IPS-NIHi11 (cell line): Measurements from ENCODE around the gene OPA1.

ENCODE experiments used
- DNase-seq: peaks from one replicate; pipeline ENCODE4 v3.0.0; 2012; ENCODE audit warnings: mixed read lengths, low spot score

The OPA1 gene

GRCh38 chr3:193648542-193649076 is 55.6 kb downstream of the OPA1 start:
- DNase-seq = no peak

DNA sequence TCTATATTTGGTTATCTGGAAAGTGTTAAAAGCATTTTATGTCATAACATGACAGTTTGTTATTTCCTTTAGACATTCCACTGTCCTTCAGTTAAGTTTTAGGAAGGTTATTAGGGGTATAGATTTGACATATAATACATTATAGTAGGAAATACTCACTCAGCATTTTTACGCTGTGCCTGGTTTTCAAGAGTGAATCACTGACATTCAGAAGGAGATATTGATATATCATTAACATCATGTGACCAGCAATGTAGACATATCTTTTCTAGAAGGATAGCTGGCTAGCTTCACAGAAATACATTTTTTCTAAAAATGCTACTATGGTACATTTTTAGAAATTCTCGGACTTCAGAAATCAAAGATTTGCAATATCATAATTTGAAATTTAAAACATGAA is 57.6 kb downstream of the OPA1 start:
- no peak for DNase-seq

GRCh38 chr3:193655831-193656433 is 62.9 kb downstream of the OPA1 start:
- DNase-seq = no peak

DNA sequence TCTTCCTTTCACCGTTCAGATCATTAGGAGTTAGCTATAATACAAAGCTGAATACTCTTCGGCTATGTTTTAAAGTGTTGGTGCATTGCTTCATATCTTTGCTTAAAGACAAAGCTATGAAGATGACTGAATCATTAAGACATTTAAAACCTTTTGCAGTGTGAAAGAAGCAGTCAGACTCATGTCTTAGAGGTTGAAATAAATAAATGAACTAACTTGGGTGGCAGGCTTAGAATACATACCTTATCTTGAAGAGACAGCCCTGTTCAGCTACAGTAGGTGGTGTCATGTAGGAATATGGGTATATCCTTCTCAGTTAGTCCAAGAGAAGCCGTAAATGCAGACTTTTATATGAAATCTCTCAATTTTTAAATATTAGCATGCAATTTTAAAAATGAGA is 63.4 kb downstream of the OPA1 start:
- DNase-seq = no peak

GRCh38 chr3:193656878-193657282 is 63.9 kb downstream of the OPA1 start:
- no peak for DNase-seq

- DNase-seq = no peak
Observed at GRCh38 chr3:193660171-193660570, 67.2 kb downstream of the OPA1 start.

GRCh38 chr3:193660698-193661411 is 67.8 kb downstream of the OPA1 start:
- no peak for DNase-seq

DNA sequence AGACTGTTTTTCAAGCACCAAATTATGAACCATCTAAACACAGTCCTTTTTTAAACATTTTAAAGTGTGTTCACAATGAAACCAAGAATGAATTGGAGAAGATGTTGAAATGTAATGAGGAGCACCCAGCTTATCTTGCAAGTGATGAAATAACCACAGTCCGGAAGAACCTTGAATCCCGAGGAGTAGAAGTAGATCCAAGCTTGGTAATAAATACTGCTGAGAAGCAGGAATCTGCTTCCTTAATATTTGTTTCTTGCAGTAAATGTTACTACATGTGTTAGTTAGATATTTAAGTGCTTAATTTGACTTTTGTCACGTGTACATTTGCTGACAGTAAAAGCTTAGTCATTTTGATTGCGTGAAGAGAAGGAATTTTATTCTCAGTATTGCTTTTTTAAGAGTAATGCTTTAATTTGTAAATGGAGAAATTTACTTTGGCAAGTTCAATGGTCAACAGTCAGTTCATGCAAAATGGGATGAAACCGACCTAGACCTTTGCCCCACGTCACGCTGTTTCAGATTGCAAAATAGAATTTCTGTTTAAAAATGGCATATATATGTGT is 69.8 kb downstream of the OPA1 start:
- no peak for DNase-seq

- no peak for DNase-seq
Observed at GRCh38 chr3:193665370-193665989, 72.5 kb downstream of the OPA1 start.

DNA sequence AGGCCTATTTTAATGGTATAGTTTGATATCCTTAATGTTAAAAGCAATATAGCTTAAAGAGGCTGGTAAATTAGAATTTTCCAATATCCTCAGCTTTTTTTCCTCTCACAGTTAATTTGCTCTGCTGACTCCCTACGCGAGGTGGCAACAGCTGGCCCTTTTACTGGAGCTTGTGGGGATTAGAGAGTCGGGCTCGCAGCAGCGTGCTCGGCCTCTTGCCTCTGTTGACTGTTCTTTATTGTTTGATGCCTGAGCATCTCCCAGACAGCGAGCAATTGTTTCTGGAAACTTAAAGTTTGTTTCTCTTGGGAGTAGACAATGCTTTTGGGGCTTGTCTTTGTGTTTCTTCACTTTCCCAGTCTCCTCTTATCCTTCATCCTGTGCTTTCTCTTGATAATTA is 80.8 kb downstream of the OPA1 start:
- peak; percentile 8 for DNase-seq

DNA sequence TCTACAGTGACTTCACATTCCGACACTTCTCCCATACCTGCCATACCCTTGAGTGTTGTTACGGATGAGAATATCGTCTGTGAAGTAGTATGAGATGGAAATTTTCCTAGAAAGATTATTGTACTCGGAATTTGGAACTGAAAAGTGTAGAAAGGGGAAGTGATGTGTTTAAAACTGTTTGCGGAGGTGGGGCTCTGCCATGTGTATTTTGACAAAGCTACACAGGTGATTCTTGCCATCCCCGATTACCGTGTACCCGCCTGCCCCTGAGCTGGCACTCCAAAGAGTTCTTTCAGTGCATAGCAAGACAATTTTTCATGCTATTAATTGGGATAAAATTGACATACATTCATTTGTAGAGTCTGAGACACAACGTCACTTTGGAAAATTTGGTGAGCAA is 81.7 kb downstream of the OPA1 start:
- no peak for DNase-seq

DNA sequence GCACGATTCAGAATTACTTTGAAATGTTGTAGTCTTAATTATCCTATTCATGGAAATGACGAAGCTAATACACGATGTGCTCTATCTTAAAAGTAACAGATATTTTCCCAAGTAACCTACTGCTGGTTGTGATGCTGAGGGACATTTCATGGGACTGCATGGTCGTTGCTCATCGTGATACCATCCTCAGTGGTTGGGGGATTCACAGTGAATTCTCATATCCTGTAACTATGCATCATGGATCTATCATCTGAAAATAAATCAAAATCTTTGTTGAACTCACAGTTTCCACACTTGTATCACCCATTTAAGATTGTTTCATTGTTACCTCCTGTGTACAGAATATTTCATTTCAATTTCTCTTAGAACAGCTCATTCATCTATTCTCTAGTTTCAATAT is 84.7 kb downstream of the OPA1 start:
- no peak for DNase-seq

DNA sequence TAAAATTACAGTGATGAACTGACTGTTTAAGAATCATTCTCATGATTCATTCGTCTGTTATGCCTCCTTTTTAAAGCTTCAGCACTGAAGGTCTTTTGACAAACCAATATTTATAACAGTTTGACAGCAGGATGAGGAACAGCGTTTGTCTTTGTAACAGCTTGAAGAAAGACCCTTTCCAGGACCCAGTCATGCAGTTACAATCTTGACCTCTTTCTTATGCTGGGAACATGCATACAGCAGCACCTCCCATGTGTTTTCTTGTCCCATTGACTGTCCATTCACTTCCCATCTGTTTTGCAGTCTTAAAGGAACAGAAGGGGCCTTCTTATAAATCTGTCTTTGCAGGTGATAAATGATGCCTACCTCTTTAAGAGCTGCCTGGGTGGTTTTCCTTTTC is 87.2 kb downstream of the OPA1 start:
- peak; percentile 24 for DNase-seq

- DNase-seq = no peak
Observed at GRCh38 chr3:193681631-193682030, 88.6 kb downstream of the OPA1 start.

GRCh38 chr3:193686665-193687483 is 93.9 kb downstream of the OPA1 start:
- DNase-seq = no peak

GRCh38 chr3:193688834-193689714 is 96.1 kb downstream of the OPA1 start:
- no peak for DNase-seq

DNA sequence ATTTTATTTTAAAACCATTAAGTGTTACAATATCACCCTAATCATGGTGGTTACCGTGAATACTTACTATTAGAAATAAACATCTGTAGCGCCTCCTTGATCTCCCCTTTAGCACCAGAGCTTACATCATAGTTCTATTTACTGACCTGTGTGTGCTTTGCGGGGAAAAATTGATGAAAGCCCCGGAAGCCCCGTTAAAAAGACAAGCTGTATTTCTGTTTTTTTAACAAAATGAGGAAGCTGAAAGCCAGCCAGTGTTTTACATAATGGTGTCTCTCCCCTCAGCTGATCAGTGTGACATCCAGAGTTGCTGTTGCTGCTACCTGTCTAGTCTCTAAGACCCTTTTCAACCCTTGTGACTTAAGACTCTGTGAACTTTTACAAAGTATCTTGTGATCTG is 100.8 kb downstream of the OPA1 start:
- no peak for DNase-seq

DNA sequence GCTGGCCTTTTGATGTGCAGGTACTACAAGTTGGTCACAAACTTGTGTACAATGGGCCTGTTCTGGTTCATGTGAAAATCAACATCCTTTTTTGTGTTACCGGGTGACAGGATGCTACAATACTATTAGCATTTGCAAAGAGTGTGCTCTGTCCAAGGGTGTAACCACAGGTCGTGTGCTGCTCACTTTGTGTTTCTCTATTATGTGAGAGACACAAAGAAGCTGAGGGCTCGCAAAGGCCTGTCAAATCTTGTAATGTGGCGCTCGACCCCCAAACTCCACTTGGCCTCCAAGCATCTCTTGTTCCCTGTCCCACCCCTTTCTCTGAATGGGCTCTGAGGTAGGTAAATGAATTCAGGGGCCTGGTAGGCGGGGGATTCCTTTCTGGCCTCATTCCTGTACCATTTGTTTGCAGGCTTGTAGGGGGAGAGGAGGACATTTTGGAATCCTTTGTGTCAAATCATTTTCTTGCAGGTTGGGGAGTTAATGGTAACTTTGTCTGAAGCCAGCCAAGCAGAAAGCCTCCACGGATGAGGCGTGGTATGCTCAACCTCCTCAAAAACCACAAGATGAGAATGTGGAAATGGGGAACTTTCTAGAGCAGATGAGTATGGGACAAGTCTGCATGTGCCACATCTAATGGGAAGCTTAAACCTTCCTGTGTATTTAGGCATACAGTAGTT is 109.1 kb downstream of the OPA1 start:
- DNase-seq = peak; percentile 31

GRCh38 chr3:193702967-193703366 is 110.0 kb downstream of the OPA1 start:
- no peak for DNase-seq

- DNase-seq = peak; percentile 41
Observed at GRCh38 chr3:193704431-193704830, 111.4 kb downstream of the OPA1 start.
